ENCODE results near the gene PGAP6.

DNA sequence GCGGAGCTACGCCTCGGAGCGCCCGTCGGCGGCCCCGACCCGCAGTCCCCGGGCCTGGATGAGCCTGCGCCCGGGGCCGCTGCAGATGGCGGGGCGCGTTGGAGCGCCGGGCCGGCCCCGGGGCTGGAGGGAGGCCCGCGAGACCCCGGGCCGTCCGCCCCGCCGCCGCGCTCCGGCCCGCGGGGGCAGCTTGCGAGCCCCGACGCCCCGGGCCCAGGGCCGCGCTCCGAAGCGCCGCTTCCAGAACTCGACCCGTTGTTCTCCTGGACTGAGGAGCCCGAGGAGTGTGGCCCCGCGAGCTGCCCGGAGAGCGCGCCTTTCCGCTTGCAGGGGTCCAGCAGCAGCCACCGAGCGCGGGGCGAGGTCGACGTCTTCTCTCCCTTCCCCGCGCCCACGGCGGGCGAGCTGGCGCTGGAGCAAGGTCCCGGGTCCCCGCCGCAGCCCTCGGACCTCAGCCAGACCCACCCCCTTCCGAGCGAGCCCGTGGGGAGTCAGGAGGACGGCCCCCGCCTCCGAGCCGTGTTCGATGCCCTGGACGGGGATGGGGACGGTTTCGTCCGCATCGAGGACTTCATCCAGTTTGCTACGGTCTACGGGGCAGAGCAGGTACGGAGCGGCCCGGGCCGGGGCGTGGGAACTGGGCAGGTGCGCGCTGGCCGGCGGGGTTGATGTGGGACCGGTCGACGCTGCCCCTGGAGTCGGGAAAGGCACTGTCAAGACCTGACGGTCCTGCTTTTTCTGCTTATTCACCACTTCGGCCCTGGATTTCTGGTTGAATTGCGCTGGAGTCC, 44.5 kb upstream of the PGAP6 start:
- TF ChIP-seq GATA3 (IDR thresholded peaks at IDR 0.05; ENCODE audit: low read depth, low read length) = no peak
- TF ChIP-seq GATA2 (IDR thresholded peaks at IDR 0.05; ENCODE audit: low read depth, low read length) = no peak

Data from SH-SY5Y (cell line).